ENCODE results near the gene PRELP.

PRELP gene

DNA sequence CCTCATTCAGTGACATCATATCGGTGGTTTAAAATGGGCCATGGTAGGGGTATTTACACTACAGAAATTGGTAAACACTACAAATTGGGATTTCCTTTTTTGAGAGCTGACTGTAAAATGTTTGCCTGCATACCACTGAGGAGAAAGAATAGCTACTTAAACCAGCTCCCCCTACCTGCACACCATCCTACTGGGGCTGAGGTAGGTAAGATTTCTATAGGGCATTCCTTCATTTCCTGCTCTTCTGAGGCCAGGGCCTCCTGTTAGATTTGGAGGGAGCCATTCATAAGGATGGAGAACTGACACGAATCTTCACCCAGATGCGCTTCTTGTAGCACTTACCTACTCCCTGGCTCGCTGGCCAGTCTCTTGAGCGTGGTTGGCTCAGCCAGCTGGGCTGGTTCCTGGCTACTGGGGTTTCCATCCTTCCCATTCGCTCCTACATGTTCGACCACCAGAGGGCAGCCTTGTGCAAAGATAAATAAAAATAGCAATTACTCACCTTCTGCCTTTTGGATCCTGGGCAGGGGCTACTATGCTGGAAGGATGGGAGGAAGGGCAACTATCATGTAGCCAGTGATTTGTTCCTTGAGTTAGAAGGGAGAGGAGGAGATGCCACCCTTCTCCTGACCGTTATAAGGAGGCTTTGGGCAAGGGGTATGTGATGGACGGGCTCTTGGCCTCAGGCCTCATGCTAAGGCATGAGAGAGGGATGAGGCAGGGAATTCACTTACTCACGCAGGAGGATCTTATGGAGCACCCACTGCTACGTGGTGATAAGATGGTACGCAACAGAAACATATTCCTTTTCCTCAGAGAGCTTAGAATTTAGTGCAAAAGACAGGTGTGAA is 29.0 kb downstream of the PRELP start:
- no peak overlapping the region for H3K27ac Mint-ChIP-seq
- H3K9me3 Mint-ChIP-seq: no peaks in the 10 kb centered on the region
- no peaks in the 10 kb centered on the region for H3K27me3 Mint-ChIP-seq
- H3K4me3 Mint-ChIP-seq: no peak overlapping the region
- H3K36me3 Mint-ChIP-seq: no peaks in the 10 kb centered on the region
- H3K4me1 Mint-ChIP-seq: peaks cover 9% of the 10 kb centered on the region

- H3K9me3 Mint-ChIP-seq: no peaks in the 10 kb centered on the region
- no peaks in the 10 kb centered on the region for H3K27me3 Mint-ChIP-seq
- H3K27ac Mint-ChIP-seq: no peak overlapping the region
- peaks cover 12% of the 10 kb centered on the region for H3K4me1 Mint-ChIP-seq
- H3K4me3 Mint-ChIP-seq: no peak overlapping the region
- no peaks in the 10 kb centered on the region for H3K36me3 Mint-ChIP-seq
Measured at GRCh38 chr1:203505526-203506204, 30.1 kb downstream of the PRELP start.

DNA sequence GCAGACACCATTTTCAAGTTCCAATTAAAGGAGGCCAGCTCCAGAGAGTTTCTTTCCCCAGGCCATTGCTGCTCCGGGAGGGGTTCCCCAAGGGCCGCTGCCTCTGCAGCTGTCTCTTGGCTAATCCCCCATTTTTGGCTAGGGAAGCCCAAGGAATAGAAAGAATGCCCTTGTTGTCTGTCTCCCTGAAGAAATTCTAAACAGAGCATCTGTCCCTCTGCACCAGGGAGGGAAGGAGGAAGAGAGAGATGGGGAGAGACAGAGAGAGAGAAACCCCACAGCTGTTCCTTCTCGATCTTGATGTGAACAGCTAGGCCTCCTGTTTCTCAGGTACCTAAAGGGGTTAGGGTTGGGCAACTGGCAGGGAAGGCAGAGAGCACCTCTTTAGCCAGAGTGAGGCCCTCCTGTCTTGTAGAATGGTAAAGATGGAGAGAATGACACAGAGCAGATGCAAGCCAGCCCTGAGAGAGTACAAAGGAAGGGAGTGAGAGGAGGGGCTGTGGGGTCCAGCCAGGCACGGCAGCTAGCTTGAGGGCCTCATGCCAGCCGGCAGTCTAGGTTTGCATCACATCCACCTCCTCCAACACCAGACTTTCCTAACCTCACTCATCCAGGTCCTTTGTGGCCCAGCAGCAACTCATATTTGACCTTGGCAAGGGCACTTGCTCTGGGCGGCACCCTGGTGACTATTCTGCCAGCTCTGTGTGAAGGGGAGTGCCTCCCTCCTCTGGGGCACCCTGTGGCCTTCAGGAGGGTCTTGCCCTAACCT is 31.4 kb downstream of the PRELP start:
- no peaks in the 10 kb centered on the region for H3K9me3 Mint-ChIP-seq
- H3K36me3 Mint-ChIP-seq: no peaks in the 10 kb centered on the region
- peaks cover 19% of the 10 kb centered on the region for H3K4me1 Mint-ChIP-seq
- no peaks in the 10 kb centered on the region for H3K27me3 Mint-ChIP-seq
- peak overlapping the region; percentile 21 for H3K27ac Mint-ChIP-seq
- no peak overlapping the region for H3K4me3 Mint-ChIP-seq

GRCh38 chr1:203507759-203508158 is 32.2 kb downstream of the PRELP start:
- Mint-ChIP-seq H3K27me3 (no peaks in the 10 kb centered on the region), H3K27ac (no peak overlapping the region), H3K4me3 (no peak overlapping the region)

DNA sequence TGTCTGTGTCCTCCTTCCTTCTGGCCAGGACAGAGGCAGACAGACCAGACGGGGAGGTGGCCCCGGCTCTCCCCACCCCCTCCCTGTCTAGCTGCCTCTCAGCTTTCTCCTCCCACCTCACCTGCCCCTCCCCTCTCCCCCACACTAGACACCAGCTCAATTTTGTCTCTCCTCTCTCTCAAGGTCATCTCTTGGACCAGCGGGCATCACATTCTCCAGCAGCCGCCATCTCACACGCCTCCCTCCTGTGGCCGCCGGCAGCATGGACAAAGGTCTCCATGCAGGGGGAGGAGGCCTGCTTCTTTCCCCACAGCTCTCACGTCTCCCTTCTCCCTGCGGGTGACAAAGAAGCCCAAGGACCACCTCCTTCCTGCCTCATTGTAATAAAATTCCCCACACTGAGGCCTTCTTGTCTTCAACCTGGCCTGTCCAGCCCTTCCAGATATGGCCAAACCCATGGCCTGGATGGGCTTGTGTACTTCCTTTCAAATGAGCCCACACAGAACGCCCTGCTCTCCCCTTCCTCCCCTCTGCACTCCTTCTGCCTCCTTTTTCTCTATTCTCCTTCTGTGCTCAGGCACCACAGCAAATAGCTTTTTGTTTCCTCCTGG is 33.0 kb downstream of the PRELP start:
- no peaks in the 10 kb centered on the region for H3K27me3 Mint-ChIP-seq
- no peaks in the 10 kb centered on the region for H3K9me3 Mint-ChIP-seq
- no peak overlapping the region for H3K4me3 Mint-ChIP-seq
- no peaks in the 10 kb centered on the region for H3K36me3 Mint-ChIP-seq
- peaks cover 34% of the 10 kb centered on the region for H3K4me1 Mint-ChIP-seq
- H3K27ac Mint-ChIP-seq: peak overlapping the region; percentile 70

More at GRCh38 chr1:203507759-203508158, 32.2 kb downstream of the PRELP start:
- H3K9me3 Mint-ChIP-seq: no peaks in the 10 kb centered on the region
- no peaks in the 10 kb centered on the region for H3K36me3 Mint-ChIP-seq
- peaks cover 26% of the 10 kb centered on the region for H3K4me1 Mint-ChIP-seq

- no peaks in the 10 kb centered on the region for H3K36me3 Mint-ChIP-seq
- H3K27ac Mint-ChIP-seq: no peak overlapping the region
- H3K4me1 Mint-ChIP-seq: peaks cover 40% of the 10 kb centered on the region
- H3K4me3 Mint-ChIP-seq: no peak overlapping the region
- no peaks in the 10 kb centered on the region for H3K27me3 Mint-ChIP-seq
- H3K9me3 Mint-ChIP-seq: no peaks in the 10 kb centered on the region
Measured at GRCh38 chr1:203509135-203509534, 33.5 kb downstream of the PRELP start.

DNA sequence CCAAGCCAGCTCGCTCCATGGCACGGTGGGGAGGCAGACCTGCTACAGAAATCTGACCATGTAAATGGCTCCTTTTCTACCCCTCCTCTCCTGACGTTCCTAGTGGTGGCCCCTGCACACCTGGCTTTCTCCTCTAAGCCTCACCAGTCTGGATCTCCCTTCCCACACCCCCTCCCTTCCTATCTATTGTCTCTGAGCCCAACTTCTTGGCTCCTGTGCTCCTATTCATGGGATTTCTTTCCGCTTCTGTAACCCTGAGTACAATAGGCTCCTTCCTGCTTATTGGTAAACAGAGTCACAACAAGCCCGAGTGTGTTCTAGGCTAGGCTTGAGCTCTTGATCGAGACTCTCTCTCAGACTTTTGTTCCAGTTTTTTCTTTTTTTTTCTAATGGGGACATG is 35.9 kb downstream of the PRELP start:
- no peaks in the 10 kb centered on the region for H3K27me3 Mint-ChIP-seq
- no peaks in the 10 kb centered on the region for H3K36me3 Mint-ChIP-seq
- H3K4me1 Mint-ChIP-seq: peaks cover 45% of the 10 kb centered on the region
- H3K9me3 Mint-ChIP-seq: no peaks in the 10 kb centered on the region
- peak overlapping the region; percentile 57 for H3K27ac Mint-ChIP-seq
- H3K4me3 Mint-ChIP-seq: no peak overlapping the region

GRCh38 chr1:203511930-203512329 is 36.3 kb downstream of the PRELP start:
- H3K27me3 Mint-ChIP-seq: no peaks in the 10 kb centered on the region
- no peaks in the 10 kb centered on the region for H3K36me3 Mint-ChIP-seq
- H3K9me3 Mint-ChIP-seq: no peaks in the 10 kb centered on the region
- peak overlapping the region; percentile 16 for H3K4me3 Mint-ChIP-seq
- peak overlapping the region; percentile 57 for H3K27ac Mint-ChIP-seq
- H3K4me1 Mint-ChIP-seq: peaks cover 45% of the 10 kb centered on the region

GRCh38 chr1:203512517-203512847 is 36.9 kb downstream of the PRELP start:
- Mint-ChIP-seq H3K4me1 (peaks cover 45% of the 10 kb centered on the region), H3K36me3 (no peaks in the 10 kb centered on the region), H3K27me3 (no peaks in the 10 kb centered on the region), H3K27ac (peak overlapping the region; percentile 99), H3K9me3 (no peaks in the 10 kb centered on the region), H3K4me3 (peak overlapping the region; percentile 88)

- H3K4me3 Mint-ChIP-seq: peak overlapping the region; percentile 88
Measured at GRCh38 chr1:203512848-203513584, 37.4 kb downstream of the PRELP start.

DNA sequence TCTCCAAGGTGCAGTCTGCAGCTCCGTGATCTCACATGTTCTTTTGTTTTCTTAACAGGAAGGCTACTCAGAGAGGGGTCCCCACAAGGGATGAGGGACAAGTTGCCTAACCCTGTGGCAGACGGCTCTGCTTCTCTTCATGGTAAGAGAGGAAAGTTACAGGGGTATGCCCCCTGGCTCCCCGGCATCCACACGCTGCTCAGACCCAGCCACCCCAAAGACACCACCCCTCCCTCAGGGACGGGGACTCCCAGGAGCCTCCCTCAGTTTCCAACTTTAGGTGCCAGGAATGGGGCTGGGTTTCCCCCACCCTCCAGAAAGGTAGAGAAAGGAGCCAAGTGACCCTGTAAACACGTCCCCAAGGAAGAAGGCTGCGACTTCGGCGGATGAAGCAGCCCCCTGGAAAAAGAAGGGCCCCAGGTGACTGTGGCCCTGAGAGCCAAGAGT is 38.0 kb downstream of the PRELP start:
- peak overlapping the region; percentile 99 for H3K27ac Mint-ChIP-seq
- no peaks in the 10 kb centered on the region for H3K9me3 Mint-ChIP-seq
- H3K4me3 Mint-ChIP-seq: peak overlapping the region; percentile 88
- no peaks in the 10 kb centered on the region for H3K27me3 Mint-ChIP-seq
- no peaks in the 10 kb centered on the region for H3K36me3 Mint-ChIP-seq
- peaks cover 45% of the 10 kb centered on the region for H3K4me1 Mint-ChIP-seq

More at GRCh38 chr1:203512848-203513584, 37.4 kb downstream of the PRELP start:
- Mint-ChIP-seq H3K4me1 (peaks cover 45% of the 10 kb centered on the region), H3K9me3 (no peaks in the 10 kb centered on the region), H3K27ac (peak overlapping the region; percentile 99), H3K36me3 (no peaks in the 10 kb centered on the region), H3K27me3 (no peaks in the 10 kb centered on the region)

GRCh38 chr1:203516184-203516583 is 40.6 kb downstream of the PRELP start:
- Mint-ChIP-seq H3K4me1 (peaks cover 39% of the 10 kb centered on the region), H3K4me3 (no peak overlapping the region), H3K27me3 (no peaks in the 10 kb centered on the region), H3K27ac (no peak overlapping the region), H3K9me3 (no peaks in the 10 kb centered on the region), H3K36me3 (no peaks in the 10 kb centered on the region)

- Mint-ChIP-seq H3K4me1 (peaks cover 32% of the 10 kb centered on the region), H3K4me3 (no peak overlapping the region), H3K9me3 (no peaks in the 10 kb centered on the region), H3K27me3 (no peaks in the 10 kb centered on the region), H3K27ac (no peak overlapping the region), H3K36me3 (no peaks in the 10 kb centered on the region)
Measured at GRCh38 chr1:203516906-203517305, 41.3 kb downstream of the PRELP start.

DNA sequence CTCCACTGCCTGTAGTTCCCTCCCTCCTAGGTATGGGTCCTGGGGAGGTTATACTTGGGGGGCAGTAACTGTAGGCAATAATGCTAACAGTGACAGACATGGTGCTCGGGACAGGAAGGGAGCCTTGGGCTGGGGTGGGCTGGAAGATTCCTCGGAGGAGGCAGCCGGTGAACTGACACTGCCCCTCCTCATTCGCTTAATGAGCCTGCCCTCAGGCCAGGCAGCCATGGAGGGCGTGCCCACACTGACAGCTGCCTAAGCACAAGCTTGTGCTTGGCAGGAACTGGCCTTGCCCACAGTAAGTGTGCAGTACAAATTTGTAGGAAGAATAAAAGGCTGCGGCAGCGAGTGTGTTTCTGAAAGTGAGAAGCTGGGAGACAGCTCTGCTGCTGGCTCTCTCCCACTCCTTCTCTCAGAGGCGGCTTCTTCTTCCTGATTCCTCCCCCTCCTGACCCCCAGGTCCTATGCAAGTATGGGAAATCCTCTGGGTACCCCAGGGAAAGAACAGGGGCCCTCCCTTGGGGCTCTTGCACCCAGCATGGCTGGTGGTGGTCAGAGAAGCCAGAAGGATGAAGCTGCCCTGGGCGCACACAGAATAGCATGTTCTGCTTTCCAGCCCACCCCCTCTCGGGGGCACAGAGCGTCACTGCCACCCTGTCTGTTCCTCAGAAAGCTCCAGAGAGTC is 42.0 kb downstream of the PRELP start:
- Mint-ChIP-seq H3K4me1 (peaks cover 26% of the 10 kb centered on the region), H3K36me3 (no peaks in the 10 kb centered on the region), H3K27ac (no peak overlapping the region), H3K4me3 (no peak overlapping the region), H3K27me3 (no peaks in the 10 kb centered on the region), H3K9me3 (no peaks in the 10 kb centered on the region)
